IMR-90 (cell line): Measurements from ENCODE around the gene TIAM1. TPM values are rescaled to one million over a fixed set of nuclear protein-coding genes. Genes with fewer than 3 reads are reported as not detected.

Experiments
- ATAC-seq: fragments of 200-7000 bp; cut with Tn5 transposase; 2 replicates; pipeline ENCODE4 v1.9.1; 2020; ENCODE audit warnings: low read depth, mild to moderate bottlenecking, moderate library complexity
- BruUV-seq: library from RNA; stranded (reverse); fragments of 400-500 nt; replicated peaks from 2 replicates; lab custom pipeline; 2021; lab: Mats Ljungman, UMichigan
- CTCF ChIA-PET: fragments of 300-600 bp; formaldehyde crosslinking; extraction: SDS; loops from one replicate; lab custom pipeline; 2021; ENCODE audit warnings: antibody characterized with exemption; lab: Yijun Ruan, JAX
- POLR2A ChIA-PET: fragments of 300-600 bp; sonication (Branson Sonifier 250); formaldehyde crosslinking; loops from one replicate; lab custom pipeline; 2022; ENCODE audit warnings: antibody characterized with exemption; ENCODE audit not compliant: unreplicated experiment; lab: Charles Lee
- DNase-seq: peaks from one replicate; pipeline ENCODE4 v3.0.0; 2013
- H2AFZ ChIP-seq: replicated peaks from 2 replicates; pipeline ENCODE3; 2013; ENCODE audit warnings: low read length, mild to moderate bottlenecking; ENCODE audit not compliant: poor library complexity
- H2AK5ac ChIP-seq: 2 replicates; pipeline ENCODE4 v1.6.1; 2013; ENCODE audit warnings: low read depth, low read length, inconsistent platforms
- H2AK9ac ChIP-seq: replicated peaks from 2 replicates; pipeline ENCODE3; 2013; ENCODE audit warnings: mild to moderate bottlenecking, low read depth, low read length, moderate library complexity; ENCODE audit not compliant: poor library complexity
- H2BK120ac ChIP-seq: 2 replicates; pipeline ENCODE4 v1.6.1; 2013; ENCODE audit warnings: low read depth, low read length, inconsistent platforms
- H2BK15ac ChIP-seq: 3 replicates; pipeline ENCODE4 v1.6.1; 2013; ENCODE audit warnings: low read depth, low read length, inconsistent platforms
- H2BK20ac ChIP-seq: 2 replicates; pipeline ENCODE4 v1.6.1; 2013; ENCODE audit warnings: low read depth, mild to moderate bottlenecking, inconsistent platforms, low read length, moderate library complexity
- H2BK5ac ChIP-seq: 2 replicates; pipeline ENCODE4 v1.6.1; 2013; ENCODE audit warnings: mild to moderate bottlenecking, low read depth, low read length, inconsistent platforms; ENCODE audit not compliant: poor library complexity, severe bottlenecking
- H3K14ac ChIP-seq: replicated peaks from 2 replicates; pipeline ENCODE4 v1.6.1; 2013; ENCODE audit warnings: low read depth, low read length, inconsistent platforms
- H3K18ac ChIP-seq: 2 replicates; pipeline ENCODE4 v1.6.1; 2013; ENCODE audit warnings: low read depth, low read length, control low read depth
- H3K23ac ChIP-seq: 2 replicates; pipeline ENCODE4 v1.6.1; 2013; ENCODE audit warnings: low read depth, low read length, inconsistent platforms
- H3K27ac ChIP-seq: 2 replicates; pipeline ENCODE4 v1.5.1; 2013; ENCODE audit warnings: mild to moderate bottlenecking, control low read depth, low read length; ENCODE audit not compliant: insufficient read depth
- H3K27me3 ChIP-seq: 2 replicates; pipeline ENCODE4 v1.6.1; 2013; ENCODE audit warnings: low read length; ENCODE audit not compliant: control insufficient read depth, insufficient read depth
- H3K36me3 ChIP-seq: 2 replicates; pipeline ENCODE4 v1.6.1; 2013; ENCODE audit warnings: low read length, mixed read lengths; ENCODE audit not compliant: control insufficient read depth, insufficient read depth
- H3K4ac ChIP-seq: 2 replicates; pipeline ENCODE4 v1.6.1; 2013; ENCODE audit warnings: low read depth, low read length, inconsistent platforms
- H3K4me1 ChIP-seq: 2 replicates; pipeline ENCODE4 v1.6.1; 2013; ENCODE audit warnings: low read length, mixed read lengths; ENCODE audit not compliant: control insufficient read depth, insufficient read depth
- H3K4me2 ChIP-seq: 2 replicates; pipeline ENCODE4 v1.6.1; 2013; ENCODE audit warnings: low read depth, mild to moderate bottlenecking, control low read depth, low read length, moderate library complexity
- H3K4me3 ChIP-seq: 2 replicates; pipeline ENCODE4 v1.5.1; 2013; ENCODE audit warnings: low read depth, mild to moderate bottlenecking, control low read depth, low read length, moderate library complexity; ENCODE audit not compliant: insufficient read depth
- H3K56ac ChIP-seq: 2 replicates; pipeline ENCODE4 v1.6.1; 2013; ENCODE audit warnings: low read length, inconsistent platforms; ENCODE audit not compliant: insufficient read depth; ENCODE audit errors: extremely low read depth
- H3K79me1 ChIP-seq, 2 experiments: 2 replicates each; pipeline ENCODE4 v1.6.1; 2013; ENCODE audit warnings: low read length in 2 of 2, inconsistent platforms in 1 of 2, low read depth in 1 of 2
- H3K9ac ChIP-seq: 2 replicates; pipeline ENCODE4 v1.6.1; 2013; ENCODE audit warnings: low read depth, low read length, control low read depth
- H3K9me1 ChIP-seq: 2 replicates; pipeline ENCODE4 v1.6.1; 2013; ENCODE audit warnings: low read length, inconsistent platforms; ENCODE audit not compliant: insufficient read depth
- H3K9me3 ChIP-seq: 2 replicates; pipeline ENCODE4 v1.6.1; 2013; ENCODE audit warnings: low read length; ENCODE audit not compliant: control insufficient read depth, insufficient read depth
- H4K20me1 ChIP-seq: 2 replicates; pipeline ENCODE4 v1.6.1; 2013; ENCODE audit warnings: low read length, inconsistent platforms; ENCODE audit not compliant: insufficient read depth
- H4K5ac ChIP-seq: 2 replicates; pipeline ENCODE4 v1.6.1; 2013; ENCODE audit warnings: mild to moderate bottlenecking, low read depth, low read length, control low read depth
- H4K8ac ChIP-seq, 2 experiments: 2 replicates each; pipeline ENCODE4 v1.6.1; 2013; ENCODE audit warnings: low read depth in 2 of 2, low read length in 2 of 2, control low read depth in 1 of 2, inconsistent platforms in 1 of 2
- H4K91ac ChIP-seq: 2 replicates; pipeline ENCODE4 v1.6.1; 2013; ENCODE audit warnings: low read depth, low read length, inconsistent platforms; ENCODE audit not compliant: insufficient read depth
- BHLHE40 ChIP-seq: fragments of 150-350 bp; IDR thresholded peaks from 2 replicates; pipeline ENCODE4 v1.6.1; 2016; ENCODE audit warnings: mild to moderate bottlenecking, low read depth, low read length
- CEBPB ChIP-seq: IDR thresholded peaks from 2 replicates; pipeline ENCODE4 v1.6.1; 2012; ENCODE audit warnings: low read depth, low read length, improper control_type of control experiment
- CTCF ChIP-seq: conservative IDR thresholded peaks from 2 replicates; pipeline ENCODE4 v1.5.1; 2012; ENCODE audit warnings: mild to moderate bottlenecking, low read depth, low read length, improper control_type of control experiment
- ELK1 ChIP-seq: fragments of 150-350 bp; IDR thresholded peaks from 2 replicates; pipeline ENCODE4 v1.6.1; 2016; ENCODE audit warnings: low read depth, mild to moderate bottlenecking, low read length, moderate library complexity, borderline replicate concordance
- FOS ChIP-seq: fragments of 150-350 bp; IDR thresholded peaks from 2 replicates; pipeline ENCODE4 v1.6.1; 2016; ENCODE audit warnings: low read depth, low read length
- MAFK ChIP-seq: IDR thresholded peaks from 2 replicates; pipeline ENCODE4 v1.6.1; 2012; ENCODE audit warnings: low read depth, low read length, improper control_type of control experiment
- MAZ ChIP-seq: IDR thresholded peaks from 2 replicates; pipeline ENCODE4 v1.6.1; 2012; ENCODE audit warnings: low read depth, mild to moderate bottlenecking, low read length, improper control_type of control experiment, moderate library complexity, borderline replicate concordance
- MXI1 ChIP-seq: IDR thresholded peaks from 2 replicates; pipeline ENCODE4 v1.6.1; 2012; ENCODE audit warnings: low read depth, mild to moderate bottlenecking, low read length, moderate library complexity, borderline replicate concordance
- NFE2L2 ChIP-seq: fragments of 150-350 bp; IDR thresholded peaks from 2 replicates; pipeline ENCODE4 v1.6.1; 2016; ENCODE audit warnings: low read depth, mild to moderate bottlenecking, low read length
- POLR2A ChIP-seq: IDR thresholded peaks from 2 replicates; pipeline ENCODE4 v1.6.1; 2012; ENCODE audit warnings: mild to moderate bottlenecking, low read depth, low read length
- RAD21 ChIP-seq: IDR thresholded peaks from 2 replicates; pipeline ENCODE4 v1.6.1; 2012; ENCODE audit warnings: low read length, improper control_type of control experiment
- RCOR1 ChIP-seq: IDR thresholded peaks from 2 replicates; pipeline ENCODE4 v1.6.1; 2012; ENCODE audit warnings: mild to moderate bottlenecking, low read length, improper control_type of control experiment; ENCODE audit not compliant: insufficient replicate concordance
- SMC3 ChIP-seq: fragments of 150-350 bp; IDR thresholded peaks from 2 replicates; pipeline ENCODE4 v1.6.1; 2016; ENCODE audit warnings: low read depth, mild to moderate bottlenecking, antibody characterized with exemption, low read length, moderate library complexity
- USF2 ChIP-seq: fragments of 150-350 bp; IDR thresholded peaks from 2 replicates; pipeline ENCODE4 v1.6.1; 2017; ENCODE audit warnings: mild to moderate bottlenecking, antibody characterized with exemption, low read length, low read depth
- WGBS, 2 experiments: methylation state at CpG; one replicate each; pipeline versions ENCODE4 v1.1.5 to v1.1.7; 2013; ENCODE audit warnings: missing lambda C conversion rate in 2 of 2; ENCODE audit not compliant: insufficient read length in 1 of 2; ENCODE audit errors: extremely low coverage in 2 of 2; 5-methylcytosine and 5-hydroxymethylcytosine counted together
- dilution Hi-C: fragments of 300-500 bp; cut with HindIII; formaldehyde crosslinking; loops from one replicate; pipeline ENCODE4 v1.14.3; 2018; ENCODE audit warnings: low sequenced_read_pairs; ENCODE audit not compliant: unreplicated experiment
- in situ Hi-C: fragments of 300-500 bp; cut with MboI; formaldehyde crosslinking; loops from 3 replicates; pipeline ENCODE4 v1.14.3; 2019; ENCODE audit warnings: low sequenced_read_pairs, inconsistent platforms, mixed read lengths
- intact Hi-C: fragments of 100-400 bp; cut with micrococcal nuclease; formaldehyde crosslinking; loops from 2 replicates; pipeline ENCODE4 v1.10.0; 2022
- polyA plus RNA-seq, 3 experiments: library from polyadenylated mRNA; depleted of rRNA; stranded (reverse); fragments of >200 nt; gene quantifications; 2 replicates each; pipeline ENCODE4 v1.2.3, GENCODE V29; 2012; ENCODE audit warnings: low replicate concordance in 1 of 3
- total RNA-seq: library from RNA; depleted of rRNA; stranded (reverse); fragments of >200 nt; gene quantifications from 2 replicates; pipeline ENCODE4 v1.2.3, GENCODE V29; 2012

The TIAM1 gene
- total and polyA plus RNA-seq, 2 of the 4 experiments (the other 2 are of a cell fraction) = 2.9 to 9.3 TPM

- TF ChIP-seq NFE2L2 (no peak), RAD21 (no peak), SMC3 (no peak), USF2 (no peak), FOS (no peak), MAZ (no peak), MAFK (no peak), RCOR1 (no peak), ELK1 (no peak), CTCF (no peak), POLR2A (no peak), MXI1 (no peak), CEBPB (no peak), BHLHE40 (no peak)
- H3K36me3 ChIP-seq = no peaks in the 10 kb centered on the region
- H3K4me3 ChIP-seq = no peak overlapping the region
- no peak overlapping the region for H2AK5ac ChIP-seq
- no peak overlapping the region for H3K27ac ChIP-seq
- ChIA-PET CTCF (no interaction called here), POLR2A (no interaction called here)
- peaks cover 2% of the 10 kb centered on the region; the same call in 1 of the 2 replicates for H3K4me1 ChIP-seq
- no peak overlapping the region for H3K56ac ChIP-seq
- in situ Hi-C loops (no loop called here), dilution Hi-C loops (no loop called here), intact Hi-C loops (no loop called here)
- H4K20me1 ChIP-seq = no peaks in the 10 kb centered on the region
- ATAC-seq (no peak), DNase-seq (no peak)
- H3K9ac ChIP-seq = no peak overlapping the region
- H3K9me1 ChIP-seq = no peaks in the 10 kb centered on the region
- H2AFZ ChIP-seq = no peak overlapping the region
- no peak overlapping the region for H3K4ac ChIP-seq
- H3K18ac ChIP-seq = no peak overlapping the region
- H2BK20ac ChIP-seq = no peak overlapping the region
- no peak overlapping the region for H3K14ac ChIP-seq
- no peaks in the 10 kb centered on the region for H3K79me1 ChIP-seq
- no peak overlapping the region for H2AK9ac ChIP-seq
- 94% methylated on average over 2 of the region's 3 CpGs; no CpG with 5 or more reads in 1 of the 2 experiments for WGBS, 2 experiments
- no peaks in the 10 kb centered on the region; the same call in 1 of the 2 replicates for H3K27me3 ChIP-seq
- no peak overlapping the region for H2BK15ac ChIP-seq
- no peak overlapping the region for H3K4me2 ChIP-seq
- H2BK120ac ChIP-seq = no peak overlapping the region
- H2BK5ac ChIP-seq = no peak overlapping the region
- no peak overlapping the region for H4K8ac ChIP-seq
- H3K23ac ChIP-seq = no peak overlapping the region
- H4K91ac ChIP-seq = no peak overlapping the region
- H3K9me3 ChIP-seq = no peaks in the 10 kb centered on the region
- no TSS peak for BruUV-seq
- no peak overlapping the region for H4K5ac ChIP-seq
Measured at GRCh38 chr21:31372471-31372765, 28.4 kb upstream of the TIAM1 start.
